HG03432 (cell line): Measurements from ENCODE around the gene ST3GAL6.
A peak's percentile ranks its signal among the peaks of the same experiment; 100 is the strongest.

Source experiments
- ATAC-seq: cut with Tn5 transposase; IDR thresholded peaks from one replicate; pipeline ENCODE4 v1.9.1; 2021; ENCODE audit warnings: mild to moderate bottlenecking, moderate library complexity; ENCODE audit not compliant: unreplicated experiment

The ST3GAL6 gene

GRCh38 chr3:98775459-98776139 is 12.5 kb downstream of the ST3GAL6 start:
- ATAC-seq: no peak

DNA sequence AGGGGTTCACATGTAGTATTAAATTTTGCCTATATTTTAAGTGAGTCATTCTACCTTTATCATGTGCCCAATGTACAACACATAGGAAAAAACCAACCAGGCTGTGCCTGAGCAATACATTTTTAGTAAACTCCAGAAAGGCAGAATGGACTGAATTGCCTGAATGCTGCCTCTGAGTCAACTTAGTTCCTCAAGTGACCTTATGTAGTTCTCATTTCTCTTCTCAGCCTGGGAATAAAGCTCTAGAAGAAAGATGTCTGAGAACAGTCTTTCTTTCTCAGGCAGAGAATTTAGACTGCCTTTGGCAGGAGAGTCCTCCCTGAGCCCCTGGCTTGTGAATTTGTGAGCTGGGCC is 13.0 kb downstream of the ST3GAL6 start:
- no peak for ATAC-seq

DNA sequence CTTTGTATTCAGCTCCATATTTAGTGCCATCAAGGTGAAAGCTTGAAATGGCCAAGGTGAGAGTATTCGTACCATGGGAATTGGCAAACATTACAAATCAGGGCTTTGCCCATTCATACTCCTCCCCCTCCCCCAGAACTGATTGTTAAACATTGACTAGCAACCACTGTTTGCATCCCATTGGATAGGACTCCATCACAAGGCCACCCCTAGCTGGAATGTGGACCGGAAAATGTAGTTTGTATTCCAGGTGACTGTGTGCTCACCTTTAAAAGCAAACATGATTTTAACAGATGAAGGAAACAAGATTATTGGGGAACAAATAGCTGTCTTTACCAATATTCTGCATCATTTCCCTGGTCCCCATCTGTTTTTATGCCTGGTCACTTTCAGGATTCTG is 14.1 kb downstream of the ST3GAL6 start:
- ATAC-seq: no peak

- no peak for ATAC-seq
Observed at GRCh38 chr3:98777801-98778220, 14.7 kb downstream of the ST3GAL6 start.

GRCh38 chr3:98778383-98778782 is 15.2 kb downstream of the ST3GAL6 start:
- peak; percentile 42 for ATAC-seq

- ATAC-seq: no peak
Observed at GRCh38 chr3:98778852-98779413, 15.8 kb downstream of the ST3GAL6 start.

GRCh38 chr3:98779541-98780335 is 16.6 kb downstream of the ST3GAL6 start:
- no peak for ATAC-seq

- ATAC-seq: no peak
Observed at GRCh38 chr3:98780343-98780742, 17.2 kb downstream of the ST3GAL6 start.

DNA sequence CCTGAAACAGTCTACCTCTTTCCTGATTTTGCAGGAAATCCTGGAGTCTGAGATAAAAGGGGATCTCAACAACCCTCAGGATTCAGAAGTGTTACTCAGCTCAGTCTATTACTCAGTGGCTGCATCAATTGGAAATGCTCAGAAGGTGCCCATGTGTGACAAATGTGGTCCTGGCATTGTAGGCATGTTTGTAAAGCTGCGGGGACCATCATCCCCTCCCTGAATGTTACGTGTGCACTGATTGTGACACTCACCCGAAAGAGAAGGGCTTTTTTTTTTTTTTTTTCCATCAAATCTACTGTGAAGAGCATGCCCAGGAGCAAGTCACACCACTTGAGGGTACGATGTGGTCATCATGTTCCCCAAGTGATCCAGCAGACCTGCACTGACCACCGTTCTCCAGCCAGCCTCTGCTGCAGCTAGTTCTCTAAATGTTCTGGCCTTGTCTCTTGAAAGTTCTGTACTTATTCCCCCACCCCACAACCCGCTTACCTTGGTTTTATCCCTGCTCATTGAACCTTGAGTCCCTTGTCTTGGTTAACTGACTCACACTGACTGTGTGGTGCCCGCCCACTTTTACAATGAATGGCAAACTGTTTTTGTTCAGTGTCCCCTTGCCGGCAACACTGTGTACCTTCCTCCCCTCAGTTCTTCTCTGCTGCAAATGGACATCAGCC is 19.8 kb downstream of the ST3GAL6 start:
- ATAC-seq: peak; percentile 64

- ATAC-seq: no peak
Observed at GRCh38 chr3:98784042-98784441, 20.9 kb downstream of the ST3GAL6 start.

DNA sequence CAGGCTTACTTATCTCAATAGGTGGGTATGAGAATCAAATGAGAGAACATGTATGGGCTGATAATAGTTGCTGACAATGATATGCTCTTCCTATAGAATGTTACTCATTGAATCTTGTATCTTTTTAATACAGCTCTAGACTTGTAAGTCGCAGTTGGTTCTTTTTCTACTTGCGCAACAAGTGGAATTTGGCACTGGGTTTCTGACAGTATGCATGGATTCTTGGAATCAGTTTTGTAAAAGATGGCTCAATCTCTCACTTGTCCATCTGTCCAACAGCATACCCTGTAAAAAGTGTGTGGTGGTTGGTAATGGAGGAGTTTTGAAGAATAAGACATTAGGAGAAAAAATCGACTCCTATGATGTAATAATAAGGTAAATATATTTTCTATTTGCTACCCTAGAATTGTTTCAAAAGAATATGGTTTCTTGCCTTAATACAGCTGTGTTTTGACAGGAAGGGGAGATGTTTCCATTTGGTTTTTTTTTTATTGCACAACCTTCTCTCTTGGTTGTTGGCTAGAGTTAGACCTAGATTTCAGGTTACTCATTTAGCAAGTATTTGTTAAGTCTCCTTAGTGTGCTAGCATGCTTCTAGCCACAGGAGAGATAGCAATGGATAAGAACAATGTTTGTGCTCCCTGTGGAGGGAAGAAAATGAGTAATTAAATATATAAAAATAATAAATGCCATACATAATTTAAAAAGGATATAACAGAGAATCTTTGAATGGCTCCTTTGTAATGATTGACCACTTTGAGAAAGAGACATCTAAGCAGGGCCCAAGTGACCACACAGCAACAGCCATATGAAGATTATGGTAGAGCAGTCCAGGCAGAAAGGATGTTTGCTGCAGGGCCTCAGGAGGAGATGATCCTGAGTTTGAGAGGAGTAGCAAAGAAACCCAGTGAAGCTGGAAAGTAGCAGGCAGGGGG is 21.8 kb downstream of the ST3GAL6 start:
- ATAC-seq: no peak

GRCh38 chr3:98786364-98787006 is 23.3 kb downstream of the ST3GAL6 start:
- no peak for ATAC-seq

GRCh38 chr3:98787181-98787580 is 24.0 kb downstream of the ST3GAL6 start:
- no peak for ATAC-seq

GRCh38 chr3:98788651-98789050 is 25.5 kb downstream of the ST3GAL6 start:
- no peak for ATAC-seq

DNA sequence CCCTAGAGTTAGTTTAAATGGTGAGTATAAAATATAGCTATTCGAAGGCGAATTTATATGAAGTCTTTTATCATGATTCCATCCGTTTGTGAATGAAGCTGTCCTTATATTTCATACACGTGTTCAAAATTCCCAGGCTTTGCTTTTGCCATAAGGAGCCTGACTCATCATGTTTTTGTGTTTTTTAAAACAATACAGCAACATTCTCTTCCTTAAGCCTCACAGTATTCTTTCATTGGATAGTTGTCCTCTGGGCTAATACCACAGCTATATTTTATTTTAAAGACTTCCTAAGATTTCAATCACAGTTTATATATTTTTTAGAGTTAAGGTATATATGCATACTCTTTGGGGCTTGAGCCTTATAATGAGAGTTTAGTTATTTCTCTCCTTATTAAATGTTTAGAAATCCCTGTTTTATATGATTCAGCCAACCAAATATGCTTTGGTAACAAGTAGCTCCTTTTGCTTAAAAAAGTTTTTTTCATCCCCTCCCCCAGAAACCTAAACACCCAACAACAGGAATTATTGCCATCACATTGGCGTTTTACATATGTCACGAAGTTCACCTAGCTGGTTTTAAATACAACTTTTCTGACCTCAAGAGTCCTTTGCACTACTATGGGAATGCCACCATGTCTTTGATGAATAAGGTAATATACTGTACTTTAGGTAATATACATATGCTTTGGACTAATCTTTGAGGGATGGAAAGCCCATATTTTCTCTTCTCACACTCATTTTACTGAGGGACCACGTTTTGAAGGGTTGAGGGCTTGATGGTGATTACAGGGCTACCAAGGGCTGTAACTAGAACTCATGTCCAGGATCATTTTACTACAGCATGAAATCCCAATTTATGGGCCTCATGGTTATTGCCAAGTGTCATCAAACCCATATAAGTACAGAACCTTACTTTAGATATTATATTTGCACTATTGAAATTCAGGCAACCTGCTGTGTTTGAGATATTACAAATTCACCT is 28.5 kb downstream of the ST3GAL6 start:
- no peak for ATAC-seq

GRCh38 chr3:98793971-98794370 is 30.8 kb downstream of the ST3GAL6 start:
- no peak for ATAC-seq

- ATAC-seq: no peak
Observed at GRCh38 chr3:98796334-98796733, 33.2 kb downstream of the ST3GAL6 start.

DNA sequence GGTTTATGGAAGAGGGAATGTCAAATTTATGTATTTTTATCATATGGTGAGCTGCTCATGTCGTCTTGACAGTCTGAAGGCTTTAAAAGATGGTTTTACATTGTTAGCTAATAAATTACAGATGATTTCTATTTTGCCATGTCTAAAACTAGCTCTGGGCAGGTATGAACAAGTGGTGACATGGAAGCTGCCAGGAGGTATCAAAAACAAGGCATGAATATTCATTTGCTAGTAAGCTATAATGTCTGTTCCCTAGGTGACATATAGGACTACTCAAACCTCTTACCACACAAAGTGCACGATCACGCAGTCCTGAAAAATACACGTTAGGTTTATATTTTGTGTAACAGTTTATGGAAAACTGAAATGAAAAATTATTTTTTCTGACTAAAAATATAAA is 34.8 kb downstream of the ST3GAL6 start:
- ATAC-seq: no peak

GRCh38 chr3:98798820-98799219 is 35.7 kb downstream of the ST3GAL6 start:
- no peak for ATAC-seq
